Subcutaneous adipose tissue (tissue), 4 donors: ENCODE results near the gene ALS2CL. TPM values are rescaled to one million over a fixed set of nuclear protein-coding genes. Genes with fewer than 3 reads are reported as not detected.

Experiments used
- CTCF ChIP-seq: fragments of 450-650 bp; IDR thresholded peaks from one replicate; pipeline ENCODE4 v1.5.1; 2016; ENCODE audit warnings: low read depth, mild to moderate bottlenecking, control low read depth, antibody characterized with exemption, moderate library complexity
- total RNA-seq, 4 donors: library from RNA; depleted of rRNA; stranded (reverse); fragments of >200 nt; gene quantifications; one replicate each; pipeline ENCODE4 v1.1.0, GENCODE V29; 2016

ALS2CL gene
- total RNA-seq, 4 donors from 2014 or later: 4.4 to 30.3 (median 7.8) TPM

GRCh38 chr3:46664188-46664970 is 29.1 kb downstream of the ALS2CL start:
- no peak for TF ChIP-seq CTCF

- no peak for TF ChIP-seq CTCF
Measured at GRCh38 chr3:46663591-46664135, 29.8 kb downstream of the ALS2CL start.

GRCh38 chr3:46662771-46663551 is 30.5 kb downstream of the ALS2CL start:
- no peak for TF ChIP-seq CTCF

- TF ChIP-seq CTCF: no peak
Measured at GRCh38 chr3:46661776-46662766, 31.4 kb downstream of the ALS2CL start.

- no peak for TF ChIP-seq CTCF
Measured at GRCh38 chr3:46660543-46661523, 32.6 kb downstream of the ALS2CL start.

DNA sequence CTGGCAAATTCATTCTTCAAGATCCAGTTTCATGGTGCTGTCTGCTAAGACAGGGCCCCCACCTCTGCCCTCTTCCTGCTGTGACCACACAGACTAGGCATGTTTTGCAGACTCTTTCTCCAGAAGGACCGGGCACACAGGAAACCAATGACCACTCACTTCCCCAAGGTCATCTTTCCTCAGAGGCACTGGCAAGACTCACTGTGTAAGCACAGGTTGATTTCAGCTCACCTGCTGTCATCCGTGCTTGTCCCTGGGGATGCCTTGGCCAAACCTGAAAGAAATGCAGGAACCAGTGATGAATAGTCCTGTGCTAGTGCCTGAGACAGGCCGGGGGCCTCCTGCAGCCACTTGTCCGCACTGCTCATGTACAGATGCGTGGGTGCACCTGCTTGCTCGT is 33.5 kb downstream of the ALS2CL start:
- TF ChIP-seq CTCF: no peak
